Neural crest cell (in vitro differentiated cells): ENCODE results near the gene COL26A1. TPM values are rescaled to one million over a fixed set of nuclear protein-coding genes. Genes with fewer than 3 reads are reported as not detected.

Source experiments
- DNase-seq: peaks from one replicate; pipeline ENCODE4 v3.0.0; 2021; ENCODE audit warnings: low read depth, mixed read lengths, low spot score
- H3K27ac Mint-ChIP-seq: one replicate; pipeline ENCODE4 v1.8.0; 2021; ENCODE audit warnings: mild to moderate bottlenecking, mixed read lengths; ENCODE audit not compliant: unreplicated experiment
- H3K27me3 Mint-ChIP-seq: 2 replicates; pipeline ENCODE4 v1.8.0; 2021; ENCODE audit warnings: low read depth, mild to moderate bottlenecking, mixed read lengths
- H3K36me3 Mint-ChIP-seq: 2 replicates; pipeline ENCODE4 v1.8.0; 2021; ENCODE audit warnings: low read depth, mild to moderate bottlenecking, mixed read lengths
- H3K4me1 Mint-ChIP-seq: 2 replicates; pipeline ENCODE4 v1.8.0; 2021; ENCODE audit warnings: mixed read lengths
- H3K4me3 Mint-ChIP-seq: one replicate; pipeline ENCODE4 v1.8.0; 2021; ENCODE audit warnings: mild to moderate bottlenecking, mixed read lengths
- H3K9me3 Mint-ChIP-seq: 2 replicates; pipeline ENCODE4 v1.8.0; 2021; ENCODE audit warnings: mixed read lengths
- total RNA-seq: library from RNA; stranded (reverse); gene quantifications from 2 replicates; pipeline ENCODE4 v1.2.1, GENCODE V29; 2021
- TF ChIP-seq, protein P1 (sequence below): fragments of 200-600 bp; sonication (generic); conservative IDR thresholded peaks from 2 replicates; pipeline ENCODE4 v1.5.0; 2021; ENCODE audit warnings: antibody characterized with exemption, mild to moderate bottlenecking

COL26A1 gene
- total RNA-seq, 1 donor from 2014 or later: 38.3 TPM

GRCh38 chr7:101550641-101551541, 188.2 kb downstream of the COL26A1 start:
- H3K36me3 Mint-ChIP-seq: peaks cover 5% of the 10 kb centered on the region
- peak; percentile 55 for DNase-seq
- H3K27ac Mint-ChIP-seq: peak overlapping the region; percentile 97
- TF ChIP-seq, protein P1, sequence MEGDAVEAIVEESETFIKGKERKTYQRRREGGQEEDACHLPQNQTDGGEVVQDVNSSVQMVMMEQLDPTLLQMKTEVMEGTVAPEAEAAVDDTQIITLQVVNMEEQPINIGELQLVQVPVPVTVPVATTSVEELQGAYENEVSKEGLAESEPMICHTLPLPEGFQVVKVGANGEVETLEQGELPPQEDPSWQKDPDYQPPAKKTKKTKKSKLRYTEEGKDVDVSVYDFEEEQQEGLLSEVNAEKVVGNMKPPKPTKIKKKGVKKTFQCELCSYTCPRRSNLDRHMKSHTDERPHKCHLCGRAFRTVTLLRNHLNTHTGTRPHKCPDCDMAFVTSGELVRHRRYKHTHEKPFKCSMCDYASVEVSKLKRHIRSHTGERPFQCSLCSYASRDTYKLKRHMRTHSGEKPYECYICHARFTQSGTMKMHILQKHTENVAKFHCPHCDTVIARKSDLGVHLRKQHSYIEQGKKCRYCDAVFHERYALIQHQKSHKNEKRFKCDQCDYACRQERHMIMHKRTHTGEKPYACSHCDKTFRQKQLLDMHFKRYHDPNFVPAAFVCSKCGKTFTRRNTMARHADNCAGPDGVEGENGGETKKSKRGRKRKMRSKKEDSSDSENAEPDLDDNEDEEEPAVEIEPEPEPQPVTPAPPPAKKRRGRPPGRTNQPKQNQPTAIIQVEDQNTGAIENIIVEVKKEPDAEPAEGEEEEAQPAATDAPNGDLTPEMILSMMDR: no peak
- peak overlapping the region; percentile 22 for H3K4me3 Mint-ChIP-seq
- H3K4me1 Mint-ChIP-seq: peaks cover 17% of the 10 kb centered on the region
- no peaks in the 10 kb centered on the region for H3K9me3 Mint-ChIP-seq
- peaks cover 48% of the 10 kb centered on the region for H3K27me3 Mint-ChIP-seq

- H3K4me3 Mint-ChIP-seq: no peak overlapping the region
- H3K27ac Mint-ChIP-seq: no peak overlapping the region
- peaks cover 49% of the 10 kb centered on the region for H3K27me3 Mint-ChIP-seq
- no peak for DNase-seq
- H3K36me3 Mint-ChIP-seq: no peaks in the 10 kb centered on the region
- H3K4me1 Mint-ChIP-seq: peaks cover 22% of the 10 kb centered on the region
- TF ChIP-seq, protein P1: no peak
- no peaks in the 10 kb centered on the region for H3K9me3 Mint-ChIP-seq
Observed at GRCh38 chr7:101553018-101553770, 190.5 kb downstream of the COL26A1 start.

GRCh38 chr7:101553771-101554445, 191.2 kb downstream of the COL26A1 start:
- Mint-ChIP-seq H3K4me3 (no peak overlapping the region), H3K4me1 (peaks cover 22% of the 10 kb centered on the region), H3K27ac (no peak overlapping the region), H3K27me3 (peaks cover 43% of the 10 kb centered on the region), H3K9me3 (no peaks in the 10 kb centered on the region), H3K36me3 (no peaks in the 10 kb centered on the region)
- TF ChIP-seq, protein P1: no peak
- DNase-seq: no peak

GRCh38 chr7:101554584-101555268, 192.1 kb downstream of the COL26A1 start:
- TF ChIP-seq, protein P1: no peak
- no peak for DNase-seq
- H3K36me3 Mint-ChIP-seq: no peaks in the 10 kb centered on the region
- H3K4me1 Mint-ChIP-seq: peaks cover 28% of the 10 kb centered on the region
- no peak overlapping the region for H3K27ac Mint-ChIP-seq
- peaks cover 43% of the 10 kb centered on the region for H3K27me3 Mint-ChIP-seq
- no peaks in the 10 kb centered on the region for H3K9me3 Mint-ChIP-seq
- H3K4me3 Mint-ChIP-seq: no peak overlapping the region
